ENCODE data around the gene VDR.
"Not testable (repeated sequence)": the region's sequence is repeated elsewhere in the genome, so short reads cannot be mapped to it uniquely, and the experiment has no call there.

VDR gene

GRCh38 chr12:47828008-47828975 lies 76.5 kb downstream of the VDR start:
- no peak for DNase-seq (ENCODE audit: low read depth)

- no peak for DNase-seq (ENCODE audit: low read depth)
Measured at GRCh38 chr12:47825173-47825639, 79.6 kb downstream of the VDR start.

- DNase-seq (ENCODE audit: low read depth), result no peak
Measured at GRCh38 chr12:47824635-47825034, 80.2 kb downstream of the VDR start.

- DNase-seq (ENCODE audit: low read depth), result no peak
Measured at GRCh38 chr12:47824198-47824597, 80.6 kb downstream of the VDR start.

- no peak for DNase-seq (ENCODE audit: low read depth)
Measured at GRCh38 chr12:47823422-47824086, 81.2 kb downstream of the VDR start.

GRCh38 chr12:47822863-47823262 lies 81.9 kb downstream of the VDR start:
- no peak for DNase-seq (ENCODE audit: low read depth)

- no peak for DNase-seq (ENCODE audit: low read depth)
Measured at GRCh38 chr12:47822401-47822800, 82.4 kb downstream of the VDR start.

- no peak for DNase-seq (ENCODE audit: low read depth)
Measured at GRCh38 chr12:47821346-47821706, 83.5 kb downstream of the VDR start.

GRCh38 chr12:47820631-47821345 lies 84.0 kb downstream of the VDR start:
- DNase-seq (ENCODE audit: low read depth), result no peak

- peak; percentile 68 for DNase-seq (ENCODE audit: low read depth)
Measured at GRCh38 chr12:47819896-47820630, 84.7 kb downstream of the VDR start, which contains the start of gene HDAC7. TSS of gene HDAC7 (minus strand) at chr12:47819903. CDS start at chr12:47819785, 118 bp downstream.

- DNase-seq (ENCODE audit: low read depth), result no peak
Measured at GRCh38 chr12:47819138-47819895, 85.5 kb downstream of the VDR start.

GRCh38 chr12:47818467-47819137 lies 86.2 kb downstream of the VDR start:
- no peak for DNase-seq (ENCODE audit: low read depth)

GRCh38 chr12:47818007-47818376 lies 86.8 kb downstream of the VDR start:
- no peak for DNase-seq (ENCODE audit: low read depth)

GRCh38 chr12:47817272-47818006 lies 87.4 kb downstream of the VDR start:
- DNase-seq (ENCODE audit: low read depth), result no peak

- no peak for DNase-seq (ENCODE audit: low read depth)
Measured at GRCh38 chr12:47816403-47817271, 88.2 kb downstream of the VDR start.

GRCh38 chr12:47815447-47815846 lies 89.3 kb downstream of the VDR start:
- not testable (repeated sequence) for DNase-seq (ENCODE audit: low read depth)

GRCh38 chr12:47814539-47815170 lies 90.1 kb downstream of the VDR start:
- no peak for DNase-seq (ENCODE audit: low read depth)

- DNase-seq (ENCODE audit: low read depth), result no peak
Measured at GRCh38 chr12:47813511-47814196, 91.1 kb downstream of the VDR start.

All from activated T-cell treated with anti-CD3 and anti-CD28 coated beads for 24 hours (primary cell).